Neural cell (in vitro differentiated cells): Measurements from ENCODE around the gene CES1. TPM values are rescaled to one million over a fixed set of nuclear protein-coding genes. Genes with fewer than 3 reads are reported as not detected.

ENCODE experiments used
- H2AFZ ChIP-seq: fragments of 200-600, 300-800 bp; sonication (generic), shearing (Covaris generic); 2 replicates; pipeline ENCODE4 v1.6.0; 2014; ENCODE audit warnings: low read depth, mild to moderate bottlenecking, antibody characterized with exemption, low read length, moderate library complexity
- H3F3A ChIP-seq: fragments of 200-600 bp; shearing (Covaris generic); 2 replicates; pipeline ENCODE4 v1.6.1; 2016; ENCODE audit warnings: mild to moderate bottlenecking, moderate library complexity, mixed read lengths, antibody characterized with exemption, low read length; ENCODE audit not compliant: insufficient read depth, poor library complexity, severe bottlenecking
- H3K27ac ChIP-seq: fragments of 200-600, 300-800 bp; sonication (generic), shearing (Covaris generic); 2 replicates; pipeline ENCODE4 v1.5.1; 2014; ENCODE audit warnings: mild to moderate bottlenecking, low read length, moderate library complexity
- H3K27me3 ChIP-seq: fragments of 300-800, 200-600 bp; sonication (generic), shearing (Covaris generic); 2 replicates; pipeline ENCODE4 v1.6.0; 2014; ENCODE audit warnings: mild to moderate bottlenecking, low read depth, low read length, moderate library complexity; ENCODE audit not compliant: insufficient read depth
- H3K36me3 ChIP-seq: fragments of 300-800, 200-600 bp; sonication (generic), shearing (Covaris generic); 2 replicates; pipeline ENCODE4 v1.5.1; 2014; ENCODE audit warnings: mild to moderate bottlenecking, antibody characterized with exemption, low read length, moderate library complexity; ENCODE audit not compliant: insufficient read depth
- H3K4me2 ChIP-seq: fragments of 300-800, 200-600 bp; sonication (generic), shearing (Covaris generic); 2 replicates; pipeline ENCODE4 v1.6.0; 2014; ENCODE audit warnings: mild to moderate bottlenecking, low read length
- H3K4me3 ChIP-seq: fragments of 300-800, 200-600 bp; sonication (generic), shearing (Covaris generic); 2 replicates; pipeline ENCODE4 v1.5.1; 2014; ENCODE audit warnings: mild to moderate bottlenecking, low read length, moderate library complexity
- H3K79me2 ChIP-seq: fragments of 200-600 bp; shearing (Covaris generic); replicated peaks from 2 replicates; pipeline ENCODE4 v1.6.0; 2014; ENCODE audit warnings: mild to moderate bottlenecking, low read length, moderate library complexity; ENCODE audit not compliant: insufficient read depth
- H3K9ac ChIP-seq: fragments of 300-800, 200-600 bp; sonication (generic), shearing (Covaris generic); 2 replicates; pipeline ENCODE4 v1.6.1; 2016; ENCODE audit warnings: mild to moderate bottlenecking, low read length, mixed read lengths
- H3K9me2 ChIP-seq: fragments of 200-600 bp; shearing (Covaris generic); 2 replicates; pipeline ENCODE4 v1.6.1; 2016; ENCODE audit warnings: mild to moderate bottlenecking, low read length, mixed read lengths; ENCODE audit not compliant: insufficient read depth
- H3K9me3 ChIP-seq: fragments of 200-600, 300-800 bp; sonication (generic), shearing (Covaris generic); 2 replicates; pipeline ENCODE4 v1.6.1; 2016; ENCODE audit warnings: mild to moderate bottlenecking, mixed run types, low read length, moderate library complexity, mixed read lengths
- H4K20me1 ChIP-seq: fragments of 200-600 bp; shearing (Covaris generic); 2 replicates; pipeline ENCODE4 v1.6.1; 2016; ENCODE audit warnings: mild to moderate bottlenecking, mixed run types; ENCODE audit not compliant: insufficient read depth
- CTCF ChIP-seq: fragments of 450-650 bp; IDR thresholded peaks from 2 replicates; pipeline ENCODE4 v1.5.1; 2014; ENCODE audit warnings: antibody characterized with exemption, mild to moderate bottlenecking, moderate library complexity; ENCODE audit not compliant: poor library complexity, severe bottlenecking
- EP300 ChIP-seq: fragments of 450-650 bp; conservative IDR thresholded peaks from 2 replicates; pipeline ENCODE4 v1.6.1; 2014; ENCODE audit warnings: antibody characterized with exemption, mild to moderate bottlenecking, moderate library complexity; ENCODE audit not compliant: poor library complexity, severe bottlenecking
- EZH2 ChIP-seq: fragments of 200-600, 300-800 bp; shearing (Covaris generic), sonication (generic); IDR thresholded peaks from 2 replicates; pipeline ENCODE4 v1.6.1; 2014; ENCODE audit warnings: antibody characterized with exemption, low read length, borderline replicate concordance, mild to moderate bottlenecking; ENCODE audit not compliant: insufficient read depth, poor library complexity, severe bottlenecking
- MXI1 ChIP-seq: fragments of 450-650 bp; conservative IDR thresholded peaks from 2 replicates; pipeline ENCODE4 v1.6.1; 2014; ENCODE audit warnings: antibody characterized with exemption, mild to moderate bottlenecking; ENCODE audit not compliant: poor library complexity, severe bottlenecking
- POLR2AphosphoS5 ChIP-seq: IDR thresholded peaks from 2 replicates; pipeline ENCODE4 v1.6.1; 2012
- RAD21 ChIP-seq: fragments of 450-650 bp; conservative IDR thresholded peaks from 2 replicates; pipeline ENCODE4 v1.6.1; 2014; ENCODE audit warnings: antibody characterized with exemption, mild to moderate bottlenecking, moderate library complexity
- REST ChIP-seq: IDR thresholded peaks from 2 replicates; pipeline ENCODE4 v1.6.1; 2012; ENCODE audit warnings: borderline replicate concordance
- SMC3 ChIP-seq: fragments of 450-650 bp; conservative IDR thresholded peaks from 2 replicates; pipeline ENCODE4 v1.6.1; 2014; ENCODE audit warnings: antibody characterized with exemption, mild to moderate bottlenecking, moderate library complexity; ENCODE audit not compliant: poor library complexity
- TAF1 ChIP-seq: IDR thresholded peaks from 2 replicates; pipeline ENCODE4 v1.6.1; 2012; ENCODE audit warnings: low read depth
- polyA plus RNA-seq: library from polyadenylated mRNA; depleted of rRNA; stranded (reverse); fragments of >200 nt; gene quantifications from 2 replicates; pipeline ENCODE4 v1.2.3, GENCODE V29; 2014

The CES1 gene
- polyA plus RNA-seq, 1 donor from 2014 or later: not detected

GRCh38 chr16:55849536-55849935, 16.6 kb upstream of the CES1 start:
- TF ChIP-seq RAD21: no peak
- no peak for TF ChIP-seq POLR2AphosphoS5
- TF ChIP-seq REST: no peak
- TF ChIP-seq EP300: no peak
- no peak for TF ChIP-seq SMC3
- Histone ChIP-seq H3K4me2 (no peak overlapping the region), H3K9me2 (no peaks in the 10 kb centered on the region), H3K27ac (no peak overlapping the region), H3K36me3 (no peaks in the 10 kb centered on the region), H3K79me2 (no peaks in the 10 kb centered on the region), H3K9me3 (no peaks in the 10 kb centered on the region), H3K27me3 (no peaks in the 10 kb centered on the region), H3K4me3 (no peak overlapping the region), H3K9ac (no peak overlapping the region), H3F3A (no peaks in the 10 kb centered on the region), H2AFZ (no peak overlapping the region), H4K20me1 (no peaks in the 10 kb centered on the region)

- H2AFZ ChIP-seq: no peak overlapping the region
- TF ChIP-seq REST: no peak
- TF ChIP-seq MXI1: no peak
- no peak for TF ChIP-seq RAD21
- no peak for TF ChIP-seq TAF1
- no peak for TF ChIP-seq EP300
- TF ChIP-seq CTCF: no peak
- TF ChIP-seq EZH2: no peak
- no peak for TF ChIP-seq SMC3
- TF ChIP-seq POLR2AphosphoS5: no peak
- no peak overlapping the region for H3K27ac ChIP-seq
Observed at GRCh38 chr16:55846598-55847346, 13.9 kb upstream of the CES1 start.

More at GRCh38 chr16:55846598-55847346, 13.9 kb upstream of the CES1 start:
- no peaks in the 10 kb centered on the region for H3K9me3 ChIP-seq
- H3K4me2 ChIP-seq: no peak overlapping the region
- no peaks in the 10 kb centered on the region for H3K9me2 ChIP-seq
- H3K4me3 ChIP-seq: no peak overlapping the region
- H3K27me3 ChIP-seq: no peaks in the 10 kb centered on the region
- no peaks in the 10 kb centered on the region for H3F3A ChIP-seq
- no peak overlapping the region for H3K9ac ChIP-seq
- H4K20me1 ChIP-seq: no peaks in the 10 kb centered on the region
- no peaks in the 10 kb centered on the region for H3K79me2 ChIP-seq
- no peaks in the 10 kb centered on the region for H3K36me3 ChIP-seq
